KMS-11 (cell line): Measurements from ENCODE around the gene CALML3.

ENCODE experiments used
- H2AFZ ChIP-seq: fragments of 200-600 bp; sonication (generic); 2 replicates; pipeline ENCODE4 v1.6.1; 2016; ENCODE audit warnings: antibody characterized with exemption, mixed run types, low read depth
- H3K27ac ChIP-seq: fragments of 200-600 bp; sonication (generic); 2 replicates; pipeline ENCODE4 v1.6.1; 2016; ENCODE audit warnings: mild to moderate bottlenecking, mixed run types
- H3K27me3 ChIP-seq: fragments of 200-600 bp; sonication (generic); 2 replicates; pipeline ENCODE4 v1.6.1; 2017; ENCODE audit warnings: mild to moderate bottlenecking, low read depth, mixed run types, moderate library complexity; ENCODE audit not compliant: insufficient read depth
- H3K36me3 ChIP-seq: fragments of 200-600 bp; sonication (generic); 2 replicates; pipeline ENCODE4 v1.6.1; 2017; ENCODE audit warnings: mild to moderate bottlenecking, mixed run types; ENCODE audit not compliant: insufficient read depth
- H3K4me1 ChIP-seq: fragments of 200-600 bp; sonication (generic); 2 replicates; pipeline ENCODE4 v1.6.1; 2016; ENCODE audit warnings: mild to moderate bottlenecking, low read depth, mixed run types; ENCODE audit not compliant: poor library complexity, severe bottlenecking
- H3K4me2 ChIP-seq: fragments of 200-600 bp; sonication (generic); 2 replicates; pipeline ENCODE4 v1.7.0; 2016; ENCODE audit warnings: mild to moderate bottlenecking, mixed run types
- H3K4me3 ChIP-seq: fragments of 200-600 bp; sonication (generic); IDR thresholded peaks from 2 replicates; pipeline ENCODE4 v1.6.1; 2017; ENCODE audit warnings: low read depth, low read length, mixed read lengths; ENCODE audit not compliant: insufficient read depth
- H3K79me2 ChIP-seq: fragments of 200-600 bp; sonication (generic); 2 replicates; pipeline ENCODE4 v1.6.1; 2016; ENCODE audit warnings: low read depth, mixed run types; ENCODE audit not compliant: insufficient read depth
- H3K9ac ChIP-seq: fragments of 200-600 bp; sonication (generic); 2 replicates; pipeline ENCODE4 v1.6.1; 2016; ENCODE audit warnings: mild to moderate bottlenecking, mixed run types
- H4K20me1 ChIP-seq: fragments of 200-600 bp; sonication (generic); 2 replicates; pipeline ENCODE4 v1.6.1; 2016; ENCODE audit warnings: mild to moderate bottlenecking, mixed run types; ENCODE audit not compliant: insufficient read depth
- CTCF ChIP-seq: fragments of 200-600 bp; sonication (generic); conservative IDR thresholded peaks from 2 replicates; pipeline ENCODE4 v1.6.1; 2017; ENCODE audit warnings: low read depth, mild to moderate bottlenecking, antibody characterized with exemption, low read length, moderate library complexity, mixed read lengths

CALML3 gene

GRCh38 chr10:5486853-5487235, 37.9 kb upstream of the CALML3 start:
- Histone ChIP-seq H3K27ac (no peak overlapping the region), H2AFZ (no peak overlapping the region)

GRCh38 chr10:5488272-5489161, 36.2 kb upstream of the CALML3 start:
- Histone ChIP-seq H3K27me3 (no peaks in the 10 kb centered on the region), H2AFZ (no peak overlapping the region), H3K4me1 (no peaks in the 10 kb centered on the region), H3K79me2 (no peaks in the 10 kb centered on the region), H3K9ac (no peak overlapping the region), H3K4me2 (no peak overlapping the region), H3K4me3 (no peak overlapping the region), H4K20me1 (no peaks in the 10 kb centered on the region), H3K27ac (no peak overlapping the region), H3K36me3 (no peaks in the 10 kb centered on the region)
- TF ChIP-seq CTCF: no peak

More at GRCh38 chr10:5486853-5487235, 37.9 kb upstream of the CALML3 start:
- no peak overlapping the region for H3K9ac ChIP-seq
- H3K27me3 ChIP-seq: no peaks in the 10 kb centered on the region
- no peak overlapping the region for H3K4me3 ChIP-seq
- no peaks in the 10 kb centered on the region for H3K36me3 ChIP-seq
- no peak for TF ChIP-seq CTCF
- H3K79me2 ChIP-seq: no peaks in the 10 kb centered on the region
- H3K4me1 ChIP-seq: no peaks in the 10 kb centered on the region
- H3K4me2 ChIP-seq: no peak overlapping the region
- H4K20me1 ChIP-seq: no peaks in the 10 kb centered on the region

- no peaks in the 10 kb centered on the region for H4K20me1 ChIP-seq
- no peak overlapping the region for H3K4me2 ChIP-seq
- H3K4me3 ChIP-seq: no peak overlapping the region
- no peak overlapping the region for H2AFZ ChIP-seq
- no peak overlapping the region for H3K9ac ChIP-seq
- no peaks in the 10 kb centered on the region for H3K36me3 ChIP-seq
- no peak for TF ChIP-seq CTCF
- H3K27me3 ChIP-seq: no peaks in the 10 kb centered on the region
- H3K4me1 ChIP-seq: no peaks in the 10 kb centered on the region
- no peaks in the 10 kb centered on the region for H3K79me2 ChIP-seq
- H3K27ac ChIP-seq: no peak overlapping the region
These were observed 34.7 kb upstream of the CALML3 start for GRCh38 chr10:5490032-5490431.

- no peaks in the 10 kb centered on the region for H3K79me2 ChIP-seq
- H2AFZ ChIP-seq: no peak overlapping the region
These were observed 33.9 kb upstream of the CALML3 start for GRCh38 chr10:5490698-5491464.

More at GRCh38 chr10:5490698-5491464, 33.9 kb upstream of the CALML3 start:
- no peak overlapping the region for H3K4me2 ChIP-seq
- no peak overlapping the region for H3K27ac ChIP-seq
- H3K9ac ChIP-seq: no peak overlapping the region
- H3K4me1 ChIP-seq: no peaks in the 10 kb centered on the region
- H4K20me1 ChIP-seq: no peaks in the 10 kb centered on the region
- H3K27me3 ChIP-seq: no peaks in the 10 kb centered on the region
- TF ChIP-seq CTCF: no peak
- H3K4me3 ChIP-seq: no peak overlapping the region
- no peaks in the 10 kb centered on the region for H3K36me3 ChIP-seq
